ENCODE results near the gene ARL8B.

DNA sequence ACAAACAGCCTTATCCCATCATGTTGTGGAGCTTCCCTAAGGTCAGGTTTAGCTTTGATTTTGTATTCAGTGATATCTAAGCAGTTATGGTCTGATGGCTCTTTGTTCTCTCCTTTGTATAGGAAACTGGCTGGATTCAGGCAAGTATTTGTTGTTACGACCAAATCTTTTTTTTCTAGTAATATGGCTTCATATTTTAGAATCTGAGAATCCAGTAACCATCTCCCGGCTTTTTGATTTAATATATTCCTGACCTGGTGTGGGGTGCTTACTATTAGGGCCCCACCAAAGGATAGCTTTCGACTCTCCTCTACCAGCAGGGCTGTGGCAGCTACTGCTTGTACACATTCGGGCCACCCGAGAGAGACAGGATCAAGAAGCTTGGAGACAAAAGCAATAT, 23.0 kb downstream of the ARL8B start:
- TF ChIP-seq EP300 (conservative IDR thresholded peaks at IDR 0.05; ENCODE audit: poor library complexity, severe bottlenecking) (no peak), POLR2AphosphoS5 (IDR thresholded peaks at IDR 0.05) (no peak), RAD21 (conservative IDR thresholded peaks at IDR 0.05) (no peak), MXI1 (conservative IDR thresholded peaks at IDR 0.05; ENCODE audit: poor library complexity, severe bottlenecking) (no peak), EZH2 (IDR thresholded peaks at IDR 0.05; ENCODE audit: borderline replicate concordance, insufficient read depth, low read length, poor library complexity, severe bottlenecking) (no peak)
- TF ChIP-seq, protein P1, sequence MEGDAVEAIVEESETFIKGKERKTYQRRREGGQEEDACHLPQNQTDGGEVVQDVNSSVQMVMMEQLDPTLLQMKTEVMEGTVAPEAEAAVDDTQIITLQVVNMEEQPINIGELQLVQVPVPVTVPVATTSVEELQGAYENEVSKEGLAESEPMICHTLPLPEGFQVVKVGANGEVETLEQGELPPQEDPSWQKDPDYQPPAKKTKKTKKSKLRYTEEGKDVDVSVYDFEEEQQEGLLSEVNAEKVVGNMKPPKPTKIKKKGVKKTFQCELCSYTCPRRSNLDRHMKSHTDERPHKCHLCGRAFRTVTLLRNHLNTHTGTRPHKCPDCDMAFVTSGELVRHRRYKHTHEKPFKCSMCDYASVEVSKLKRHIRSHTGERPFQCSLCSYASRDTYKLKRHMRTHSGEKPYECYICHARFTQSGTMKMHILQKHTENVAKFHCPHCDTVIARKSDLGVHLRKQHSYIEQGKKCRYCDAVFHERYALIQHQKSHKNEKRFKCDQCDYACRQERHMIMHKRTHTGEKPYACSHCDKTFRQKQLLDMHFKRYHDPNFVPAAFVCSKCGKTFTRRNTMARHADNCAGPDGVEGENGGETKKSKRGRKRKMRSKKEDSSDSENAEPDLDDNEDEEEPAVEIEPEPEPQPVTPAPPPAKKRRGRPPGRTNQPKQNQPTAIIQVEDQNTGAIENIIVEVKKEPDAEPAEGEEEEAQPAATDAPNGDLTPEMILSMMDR (IDR thresholded peaks at IDR 0.05; ENCODE audit: poor library complexity, severe bottlenecking) = no peak
- TF ChIP-seq, protein P2, sequence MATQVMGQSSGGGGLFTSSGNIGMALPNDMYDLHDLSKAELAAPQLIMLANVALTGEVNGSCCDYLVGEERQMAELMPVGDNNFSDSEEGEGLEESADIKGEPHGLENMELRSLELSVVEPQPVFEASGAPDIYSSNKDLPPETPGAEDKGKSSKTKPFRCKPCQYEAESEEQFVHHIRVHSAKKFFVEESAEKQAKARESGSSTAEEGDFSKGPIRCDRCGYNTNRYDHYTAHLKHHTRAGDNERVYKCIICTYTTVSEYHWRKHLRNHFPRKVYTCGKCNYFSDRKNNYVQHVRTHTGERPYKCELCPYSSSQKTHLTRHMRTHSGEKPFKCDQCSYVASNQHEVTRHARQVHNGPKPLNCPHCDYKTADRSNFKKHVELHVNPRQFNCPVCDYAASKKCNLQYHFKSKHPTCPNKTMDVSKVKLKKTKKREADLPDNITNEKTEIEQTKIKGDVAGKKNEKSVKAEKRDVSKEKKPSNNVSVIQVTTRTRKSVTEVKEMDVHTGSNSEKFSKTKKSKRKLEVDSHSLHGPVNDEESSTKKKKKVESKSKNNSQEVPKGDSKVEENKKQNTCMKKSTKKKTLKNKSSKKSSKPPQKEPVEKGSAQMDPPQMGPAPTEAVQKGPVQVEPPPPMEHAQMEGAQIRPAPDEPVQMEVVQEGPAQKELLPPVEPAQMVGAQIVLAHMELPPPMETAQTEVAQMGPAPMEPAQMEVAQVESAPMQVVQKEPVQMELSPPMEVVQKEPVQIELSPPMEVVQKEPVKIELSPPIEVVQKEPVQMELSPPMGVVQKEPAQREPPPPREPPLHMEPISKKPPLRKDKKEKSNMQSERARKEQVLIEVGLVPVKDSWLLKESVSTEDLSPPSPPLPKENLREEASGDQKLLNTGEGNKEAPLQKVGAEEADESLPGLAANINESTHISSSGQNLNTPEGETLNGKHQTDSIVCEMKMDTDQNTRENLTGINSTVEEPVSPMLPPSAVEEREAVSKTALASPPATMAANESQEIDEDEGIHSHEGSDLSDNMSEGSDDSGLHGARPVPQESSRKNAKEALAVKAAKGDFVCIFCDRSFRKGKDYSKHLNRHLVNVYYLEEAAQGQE (IDR thresholded peaks at IDR 0.05; ENCODE audit: borderline replicate concordance) = no peak

All from neural cell (in vitro differentiated cells).